K562 (cell line): ENCODE results near the gene FMO1. TPM values are rescaled to one million over a fixed set of nuclear protein-coding genes. Genes with fewer than 3 reads are reported as not detected.

Source experiments
- ATAC-seq: fragments of 200-7000 bp; cut with Tn5 transposase; 3 replicates; pipeline ENCODE4 v1.9.1; 2020; ENCODE audit warnings: moderate library complexity
- BruUV-seq: library from RNA; stranded (reverse); fragments of 400-500 nt; replicated peaks from 2 replicates; lab custom pipeline; 2021; lab: Mats Ljungman, UMichigan
- CTCF ChIA-PET: fragments of 300-600 bp; formaldehyde crosslinking; extraction: SDS; loops from one replicate; lab custom pipeline; 2021; ENCODE audit warnings: low intra/inter-chr PET ratio; lab: Yijun Ruan, JAX
- POLR2A ChIA-PET: fragments of 300-600, 350-650 bp; sonication (Branson Sonifier 250); formaldehyde crosslinking; extraction: SDS; loops from one replicate; lab custom pipeline; 2021; ENCODE audit warnings: antibody characterized with exemption, inconsistent platforms; lab: Yijun Ruan, JAX
- DNase-seq, 4 experiments: peaks; one replicate each; pipeline versions ENCODE4 v3.0.0 to v3.0.0-alpha.2; 2011 to 2018; ENCODE audit warnings: low spot score in 3 of 4, mixed read lengths in 3 of 4; ENCODE audit errors: extremely low read depth in 1 of 4
- FAIRE-seq: peaks from 2 replicates; lab custom pipeline; 2011; peaks lifted over from hg19 to GRCh38; lab: Jason Lieb, UNC
- H2AFZ ChIP-seq: 2 replicates; pipeline ENCODE4 v1.6.0; 2011; ENCODE audit warnings: low read depth, low read length, control low read depth, inconsistent platforms
- H3K27ac ChIP-seq: fragments of 200-600 bp; 3 replicates; pipeline ENCODE4 v1.8.0; 2011; ENCODE audit warnings: low read depth, mild to moderate bottlenecking, control low read depth, inconsistent platforms, low read length, moderate library complexity, mixed read lengths; ENCODE audit errors: extremely low read depth
- H3K27me3 ChIP-seq, 2 experiments: fragments of 300-600 bp in 1 of 2; 2 replicates in 1 of 2; 3 replicates in 1 of 2; pipeline versions ENCODE4 v1.6.0 to v1.8.0; 2011; ENCODE audit warnings: inconsistent platforms in 2 of 2, low read length in 2 of 2, mild to moderate bottlenecking in 1 of 2, mixed read lengths in 1 of 2, moderate library complexity in 1 of 2; ENCODE audit not compliant: control insufficient read depth in 2 of 2, insufficient read depth in 2 of 2
- H3K36me3 ChIP-seq: fragments of 300-600 bp; 3 replicates; pipeline ENCODE4 v1.8.0; 2011; ENCODE audit warnings: mild to moderate bottlenecking, low read length, inconsistent platforms; ENCODE audit not compliant: control insufficient read depth, insufficient read depth
- H3K4me1 ChIP-seq, 2 experiments: fragments of 200-600 bp in 1 of 2; replicated peaks in 1 of 2; 2 replicates in 1 of 2; 3 replicates in 1 of 2; pipeline versions ENCODE4 v1.5.1 to v1.8.0; 2011; ENCODE audit warnings: inconsistent platforms in 2 of 2, low read length in 2 of 2, mild to moderate bottlenecking in 1 of 2, mixed read lengths in 1 of 2, moderate library complexity in 1 of 2; ENCODE audit not compliant: control insufficient read depth in 2 of 2, insufficient read depth in 2 of 2
- H3K4me2 ChIP-seq: 2 replicates; pipeline ENCODE4 v1.6.1; 2011; ENCODE audit warnings: low read length, control low read depth, inconsistent platforms, mixed read lengths; ENCODE audit not compliant: insufficient read depth
- H3K4me3 ChIP-seq: fragments of 200-600 bp; sonication (generic), shearing (Covaris generic); 2 replicates; pipeline ENCODE4 v1.5.1; 2016; ENCODE audit warnings: control low read depth, inconsistent platforms
- H3K79me2 ChIP-seq: fragments of 200-600 bp; 3 replicates; pipeline ENCODE4 v1.8.0; 2011; ENCODE audit warnings: low read length, inconsistent platforms; ENCODE audit not compliant: control insufficient read depth, insufficient read depth
- H3K9ac ChIP-seq, 2 experiments: 2 replicates each; pipeline versions ENCODE4 v1.6.0 to v1.6.1; 2011; ENCODE audit warnings: low read depth in 2 of 2, low read length in 2 of 2, control low read depth in 1 of 2, inconsistent platforms in 1 of 2, mild to moderate bottlenecking in 1 of 2, mixed read lengths in 1 of 2; ENCODE audit not compliant: insufficient read depth in 1 of 2
- H3K9me1 ChIP-seq: one replicate; pipeline ENCODE4 v1.6.0; 2011; ENCODE audit warnings: inconsistent platforms, mild to moderate bottlenecking, low read length, moderate library complexity; ENCODE audit not compliant: control insufficient read depth, insufficient read depth
- H3K9me3 ChIP-seq: replicated peaks from 2 replicates; pipeline ENCODE4 v1.5.1; 2011; ENCODE audit warnings: low read depth, low read length, inconsistent platforms; ENCODE audit not compliant: control insufficient read depth, insufficient read depth
- H4K20me1 ChIP-seq: replicated peaks from 2 replicates; pipeline ENCODE4 v1.6.1; 2011; ENCODE audit warnings: low read length, inconsistent platforms, mixed read lengths; ENCODE audit not compliant: control insufficient read depth, insufficient read depth
- ELF1 ChIP-seq: fragments of 200-800 bp; sonication (Bioruptor generic); IDR thresholded peaks from 2 replicates; pipeline ENCODE4 v1.6.1; 2016; ENCODE audit warnings: missing genetic modification characterization, missing compliant biosample characterization
- MITF ChIP-seq: IDR thresholded peaks from 2 replicates; pipeline ENCODE4 v1.6.1; 2014; ENCODE audit warnings: antibody characterized with exemption
- PHF20 ChIP-seq: fragments of 450-650 bp; IDR thresholded peaks from 2 replicates; pipeline ENCODE4 v1.6.1; 2018; ENCODE audit not compliant: partially characterized antibody
- STAT5B ChIP-seq: fragments of 250-450 bp; sonication (Bioruptor Pico); IDR thresholded peaks from 2 replicates; pipeline ENCODE4 v1.8.0; 2021; ENCODE audit warnings: mild to moderate bottlenecking, inconsistent platforms
- ZBTB1 ChIP-seq: sonication (generic); formaldehyde crosslinking; IDR thresholded peaks from 2 replicates; pipeline ENCODE4 v1.8.1; 2023; ENCODE audit warnings: missing genetic modification reagents, low read depth, mild to moderate bottlenecking, borderline replicate concordance
- ZNF407 ChIP-seq: fragments of 450-650 bp; IDR thresholded peaks from 2 replicates; pipeline ENCODE4 v1.6.1; 2016; ENCODE audit warnings: low read depth
- ZNF592 ChIP-seq: fragments of 450-650 bp; IDR thresholded peaks from 2 replicates; pipeline ENCODE4 v1.6.1; 2017; ENCODE audit warnings: antibody characterized with exemption, mild to moderate bottlenecking
- WGBS: fragments of 100-300 bp; shearing (Covaris generic); methylation state at CpG from one replicate; pipeline ENCODE4 v1.1.6; 2016; ENCODE audit warnings: low coverage, mixed read lengths; ENCODE audit not compliant: insufficient coverage; ENCODE audit errors: missing lambda C conversion rate; 5-methylcytosine and 5-hydroxymethylcytosine counted together
- in situ Hi-C: fragments of 300-500 bp; cut with MboI; formaldehyde crosslinking; loops from 4 replicates; pipeline ENCODE4 v1.15.0; 2018; ENCODE audit warnings: inconsistent platforms, mixed read lengths
- intact Hi-C: fragments of 100-400 bp; cut with micrococcal nuclease; formaldehyde crosslinking; loops from 2 replicates; pipeline ENCODE4 v1.14.2; 2022
- polyA plus RNA-seq, 8 experiments: library from polyadenylated mRNA; depleted of rRNA in 4 of 8; stranded (reverse) in 5 of 8; unstranded in 3 of 8; fragments of >200 nt; fragmentation: Nextera tagmentation in 2 of 8; fragmentation: Illumina TruSeq in 1 of 8; extraction: Ambion mirVana in 2 of 8; extraction: Trizol in 1 of 8; gene quantifications; 2 replicates each; pipeline versions ENCODE4 v1.2.1 to v1.2.3, GENCODE V29; 2011 to 2014; ENCODE audit warnings: inconsistent platforms in 1 of 8, missing spikeins in 1 of 8
- total RNA-seq, 7 experiments: library from RNA; depleted of rRNA in 6 of 7; stranded (reverse); fragments of >200 nt in 6 of 7; fragmentation: Illumina TruSeq in 2 of 7; extraction: Trizol in 2 of 7; gene quantifications; 2 replicates each; pipeline versions ENCODE4 v1.2.1 to v1.2.3, GENCODE V29; 2011 to 2021; ENCODE audit warnings: low replicate concordance in 1 of 7

FMO1 gene
- total and polyA plus RNA-seq, 9 of the 15 experiments (the other 6 are each of a cell fraction or from before 2014, with no cell fraction given): not detected

GRCh38 chr1:171213559-171214454 lies 34.5 kb upstream of the FMO1 start:
- H2AFZ ChIP-seq: no peak overlapping the region
- CTCF ChIA-PET: no interaction called here
- no peak for ATAC-seq
- TF ChIP-seq ELF1 (tag) (no peak), STAT5B (CRISPR knock-in tag) (no peak), ZNF592 (no peak), PHF20 (no peak), ZBTB1 (CRISPR knock-in tag) (no peak), MITF (no peak), ZNF407 (no peak)

More at GRCh38 chr1:171213559-171214454, 34.5 kb upstream of the FMO1 start:
- POLR2A ChIA-PET: interaction anchor here (0.6 to 0.7 kb wide), 3 partner anchors 25 to 551 kb away, joined by 3 to 4 read pairs (median 3); no protein-coding TSS in a partner anchor
- DNase-seq: no peak
- WGBS: 2% methylated on average over 12 of the region's 12 CpGs
- no peaks in the 10 kb centered on the region for H3K79me2 ChIP-seq
- no peaks in the 10 kb centered on the region for H3K27me3 ChIP-seq
- no peak for FAIRE-seq
- no peaks in the 10 kb centered on the region for H3K9me1 ChIP-seq
- no TSS peak for BruUV-seq
- no peak overlapping the region for H3K9ac ChIP-seq
- no peak overlapping the region for H3K4me2 ChIP-seq
- H3K4me3 ChIP-seq: no peak overlapping the region
- in situ Hi-C loops (no loop called here), intact Hi-C loops (no loop called here)
- no peak overlapping the region for H3K27ac ChIP-seq
- no peaks in the 10 kb centered on the region for H3K9me3 ChIP-seq
- H4K20me1 ChIP-seq: no peaks in the 10 kb centered on the region
- no peaks in the 10 kb centered on the region for H3K36me3 ChIP-seq
- H3K4me1 ChIP-seq: no peaks in the 10 kb centered on the region
